PC-9 (cell line): ENCODE data around the gene SLC39A10. TPM values are rescaled to one million over a fixed set of nuclear protein-coding genes. Genes with fewer than 3 reads are reported as not detected.

Experiments used
- BruUV-seq: library from RNA; stranded (reverse); fragments of 400-500 nt; replicated peaks from 2 replicates; lab custom pipeline; 2021; lab: Mats Ljungman, UMichigan
- CTCF ChIA-PET: fragments of 300-600 bp; sonication (Branson Sonifier 250); formaldehyde crosslinking; loops from one replicate; lab custom pipeline; 2022; ENCODE audit warnings: antibody characterized with exemption; lab: Charles Lee
- POLR2A ChIA-PET: fragments of 300-600 bp; sonication (Branson Sonifier 250); formaldehyde crosslinking; loops from one replicate; lab custom pipeline; 2022; ENCODE audit warnings: antibody characterized with exemption; ENCODE audit not compliant: unreplicated experiment; lab: Charles Lee
- DNase-seq, 2 experiments: peaks; one replicate each; pipeline versions ENCODE4 v3.0.0 to v3.0.0-alpha.2; 2015 to 2022; ENCODE audit warnings: mixed read lengths in 1 of 2
- H2AFZ ChIP-seq: fragments of 200-600 bp; sonication (generic); 2 replicates; pipeline ENCODE4 v1.8.1; 2017; ENCODE audit warnings: antibody characterized with exemption
- H3F3A ChIP-seq: fragments of 200-600 bp; sonication (generic); 2 replicates; pipeline ENCODE4 v1.8.1; 2017; ENCODE audit warnings: antibody characterized with exemption, mild to moderate bottlenecking, low read depth; ENCODE audit not compliant: insufficient read depth
- H3K27ac ChIP-seq: fragments of 200-600 bp; sonication (generic); 2 replicates; pipeline ENCODE4 v1.6.1; 2016; ENCODE audit warnings: mixed run types
- H3K27me3 ChIP-seq: fragments of 200-600 bp; sonication (generic); 2 replicates; pipeline ENCODE4 v1.6.1; 2016; ENCODE audit warnings: low read depth, mixed run types; ENCODE audit not compliant: insufficient read depth
- H3K36me3 ChIP-seq: fragments of 200-600 bp; sonication (generic); 2 replicates; pipeline ENCODE4 v1.6.1; 2016; ENCODE audit warnings: low read depth, mixed run types
- H3K4me1 ChIP-seq: fragments of 200-600 bp; sonication (generic); replicated peaks from 2 replicates; pipeline ENCODE4 v1.6.1; 2016; ENCODE audit warnings: mixed run types; ENCODE audit not compliant: insufficient read depth
- H3K4me2 ChIP-seq: fragments of 200-600 bp; sonication (generic); 2 replicates; pipeline ENCODE4 v1.6.1; 2017; ENCODE audit warnings: mixed run types
- H3K4me3 ChIP-seq: fragments of 200-600 bp; sonication (generic); 2 replicates; pipeline ENCODE4 v1.6.1; 2016; ENCODE audit warnings: mixed run types
- H3K79me2 ChIP-seq: fragments of 200-600 bp; sonication (generic); 2 replicates; pipeline ENCODE4 v1.6.1; 2017; ENCODE audit warnings: low read depth, mixed run types
- H3K9me2 ChIP-seq: fragments of 200-600 bp; sonication (generic); 2 replicates; pipeline ENCODE4 v1.8.1; 2017; ENCODE audit warnings: mild to moderate bottlenecking; ENCODE audit not compliant: insufficient read depth
- H3K9me3 ChIP-seq: fragments of 200-600 bp; sonication (generic); 2 replicates; pipeline ENCODE4 v1.8.1; 2016; ENCODE audit warnings: low read depth; ENCODE audit not compliant: insufficient read depth
- H4K20me1 ChIP-seq: fragments of 200-600 bp; sonication (generic); 2 replicates; pipeline ENCODE4 v1.8.1; 2017; ENCODE audit not compliant: insufficient read depth
- CTCF ChIP-seq: fragments of 200-600 bp; sonication (generic); conservative IDR thresholded peaks from 2 replicates; pipeline ENCODE4 v1.6.1; 2017; ENCODE audit warnings: mixed run types, antibody characterized with exemption, mild to moderate bottlenecking, moderate library complexity
- EZH2 ChIP-seq: fragments of 200-600 bp; sonication (generic); IDR thresholded peaks from 2 replicates; pipeline ENCODE4 v1.8.0; 2017; ENCODE audit warnings: antibody characterized with exemption, low read depth
- intact Hi-C: fragments of 100-400 bp; cut with micrococcal nuclease; formaldehyde crosslinking; loops from one replicate; pipeline ENCODE4 v1.10.0; 2022; ENCODE audit not compliant: unreplicated experiment
- total RNA-seq: library from RNA; stranded (reverse); gene quantifications from 2 replicates; pipeline ENCODE4 v1.2.3, GENCODE V29; 2021

The SLC39A10 gene
- total RNA-seq, 1 experiment from 2014 or later: 43.7 TPM

- H3K4me2 ChIP-seq: no peak overlapping the region
- no peak overlapping the region for H2AFZ ChIP-seq
- H3K79me2 ChIP-seq: no peaks in the 10 kb centered on the region
- no peaks in the 10 kb centered on the region for H3K9me2 ChIP-seq
- ChIA-PET CTCF (no interaction called here), POLR2A (no interaction called here)
- intact Hi-C loops: no loop called here
- TF ChIP-seq CTCF (no peak), EZH2 (no peak)
- no peaks in the 10 kb centered on the region for H3F3A ChIP-seq
- H3K36me3 ChIP-seq: no peaks in the 10 kb centered on the region
- no peak overlapping the region for H3K4me3 ChIP-seq
- 0 out of 2 replicates have a peak, but pooled peaks cover 11% of the 10 kb centered on the region for H3K9me3 ChIP-seq
- no TSS peak for BruUV-seq
- no peak for DNase-seq
- H3K27ac ChIP-seq: no peak overlapping the region
- H4K20me1 ChIP-seq: no peaks in the 10 kb centered on the region
- H3K27me3 ChIP-seq: no peaks in the 10 kb centered on the region
- no peaks in the 10 kb centered on the region for H3K4me1 ChIP-seq
Observed at GRCh38 chr2:195766691-195767090, 109.7 kb downstream of the SLC39A10 start.

- H3K27ac ChIP-seq: no peak overlapping the region
- no peaks in the 10 kb centered on the region for H3K27me3 ChIP-seq
- intact Hi-C loops: no loop called here
- no peak overlapping the region for H3K4me3 ChIP-seq
- ChIA-PET CTCF (no interaction called here), POLR2A (no interaction called here)
- no peaks in the 10 kb centered on the region for H3K9me2 ChIP-seq
- no peak overlapping the region for H3K4me2 ChIP-seq
- no peak overlapping the region for H2AFZ ChIP-seq
- H3K4me1 ChIP-seq: no peaks in the 10 kb centered on the region
- no peaks in the 10 kb centered on the region for H3K36me3 ChIP-seq
- TF ChIP-seq EZH2: no peak
- TF ChIP-seq CTCF: no peak
- no peak for DNase-seq
- H4K20me1 ChIP-seq: no peaks in the 10 kb centered on the region
- no peaks in the 10 kb centered on the region for H3F3A ChIP-seq
- no peaks in the 10 kb centered on the region for H3K79me2 ChIP-seq
- no TSS peak for BruUV-seq
- 0 out of 2 replicates have a peak, but pooled peaks cover 11% of the 10 kb centered on the region for H3K9me3 ChIP-seq
Observed at GRCh38 chr2:195768431-195768830, 111.4 kb downstream of the SLC39A10 start.

- H3K9me3 ChIP-seq: no peaks in the 10 kb centered on the region
- no peaks in the 10 kb centered on the region for H4K20me1 ChIP-seq
- H3F3A ChIP-seq: no peaks in the 10 kb centered on the region
- H3K36me3 ChIP-seq: no peaks in the 10 kb centered on the region
- BruUV-seq: no TSS peak
- no peak overlapping the region for H3K27ac ChIP-seq
- H2AFZ ChIP-seq: no peak overlapping the region
- CTCF ChIA-PET: no interaction called here
- intact Hi-C loops: no loop called here
- H3K4me2 ChIP-seq: no peak overlapping the region
- no peak overlapping the region for H3K4me3 ChIP-seq
- POLR2A ChIA-PET: no interaction called here
- H3K27me3 ChIP-seq: no peaks in the 10 kb centered on the region
- no peak for DNase-seq
- H3K9me2 ChIP-seq: no peaks in the 10 kb centered on the region
- no peaks in the 10 kb centered on the region for H3K79me2 ChIP-seq
- H3K4me1 ChIP-seq: no peaks in the 10 kb centered on the region
- no peak for TF ChIP-seq EZH2
- no peak for TF ChIP-seq CTCF
Observed at GRCh38 chr2:195769975-195770374, 112.9 kb downstream of the SLC39A10 start.
